LNCaP clone FGC (cell line): ENCODE results near the gene MYADM.
A peak's percentile ranks its signal among the peaks of the same experiment; 100 is the strongest.

Source experiments
- DNase-seq: peaks from one replicate; pipeline ENCODE4 v3.0.0-alpha.2; 2011; ENCODE audit warnings: low read depth
- H3K4me3 ChIP-seq: 2 replicates; pipeline ENCODE4 v1.5.1; 2011; ENCODE audit warnings: mild to moderate bottlenecking, low read depth, low read length, control low read depth
- TF ChIP-seq, protein P1 (sequence below): IDR thresholded peaks from 2 replicates; pipeline ENCODE4 v1.5.1; 2012; ENCODE audit warnings: mild to moderate bottlenecking; ENCODE audit not compliant: control insufficient read depth, insufficient read depth; ENCODE audit errors: extremely low read depth

The MYADM gene, protein sequence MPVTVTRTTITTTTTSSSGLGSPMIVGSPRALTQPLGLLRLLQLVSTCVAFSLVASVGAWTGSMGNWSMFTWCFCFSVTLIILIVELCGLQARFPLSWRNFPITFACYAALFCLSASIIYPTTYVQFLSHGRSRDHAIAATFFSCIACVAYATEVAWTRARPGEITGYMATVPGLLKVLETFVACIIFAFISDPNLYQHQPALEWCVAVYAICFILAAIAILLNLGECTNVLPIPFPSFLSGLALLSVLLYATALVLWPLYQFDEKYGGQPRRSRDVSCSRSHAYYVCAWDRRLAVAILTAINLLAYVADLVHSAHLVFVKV

DNA sequence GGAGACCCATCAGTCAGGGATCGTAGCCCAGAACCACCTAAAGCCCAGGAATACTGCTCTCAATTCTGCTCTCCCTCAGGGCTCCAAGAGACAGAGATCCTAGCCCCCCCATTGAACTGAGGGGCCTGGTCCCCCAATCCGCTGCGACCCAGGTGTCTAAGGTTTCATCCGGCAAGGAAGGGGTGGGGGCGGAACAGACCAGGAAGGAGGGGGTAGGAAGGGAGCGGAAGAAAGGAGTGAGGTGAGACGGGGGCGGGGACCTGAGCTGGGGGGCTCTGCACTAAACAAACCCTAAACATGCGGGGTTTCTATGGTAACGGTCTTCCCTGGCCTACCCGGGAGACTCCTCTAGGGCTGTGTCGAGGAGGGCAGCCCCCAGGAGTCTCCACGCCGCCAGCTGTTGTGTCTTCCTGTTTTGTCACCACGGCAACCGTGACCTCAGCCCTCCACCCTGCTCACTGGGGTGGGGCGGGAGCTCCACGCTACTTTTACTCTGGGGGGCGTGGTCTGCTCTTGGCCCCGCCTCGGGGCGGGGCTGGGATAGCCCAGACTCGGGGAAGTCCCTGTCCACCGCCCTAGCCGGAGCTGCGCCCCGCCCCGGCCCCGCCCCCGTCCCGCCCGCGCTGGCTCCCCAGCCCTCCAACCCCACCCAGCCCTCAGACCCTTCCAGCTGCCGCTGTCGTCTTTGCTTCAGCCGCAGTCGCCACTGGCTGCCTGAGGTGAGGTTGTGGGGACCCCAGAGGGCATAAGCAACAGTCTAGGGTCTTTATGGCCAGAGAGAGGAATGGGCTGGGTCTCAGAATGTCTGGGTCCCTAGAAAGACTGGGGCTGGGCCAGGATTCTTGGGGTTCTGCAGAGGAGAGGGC lies at the start of gene MYADM:
Gene MYADM (plus strand): TSS at position 659 of the 866 bp plus-strand sequence. CDS start 5,647 bp downstream, outside the sequence.
- peak within 1 kb of the TSS; percentile 74 for H3K4me3 ChIP-seq
- TF ChIP-seq, protein P1, sequence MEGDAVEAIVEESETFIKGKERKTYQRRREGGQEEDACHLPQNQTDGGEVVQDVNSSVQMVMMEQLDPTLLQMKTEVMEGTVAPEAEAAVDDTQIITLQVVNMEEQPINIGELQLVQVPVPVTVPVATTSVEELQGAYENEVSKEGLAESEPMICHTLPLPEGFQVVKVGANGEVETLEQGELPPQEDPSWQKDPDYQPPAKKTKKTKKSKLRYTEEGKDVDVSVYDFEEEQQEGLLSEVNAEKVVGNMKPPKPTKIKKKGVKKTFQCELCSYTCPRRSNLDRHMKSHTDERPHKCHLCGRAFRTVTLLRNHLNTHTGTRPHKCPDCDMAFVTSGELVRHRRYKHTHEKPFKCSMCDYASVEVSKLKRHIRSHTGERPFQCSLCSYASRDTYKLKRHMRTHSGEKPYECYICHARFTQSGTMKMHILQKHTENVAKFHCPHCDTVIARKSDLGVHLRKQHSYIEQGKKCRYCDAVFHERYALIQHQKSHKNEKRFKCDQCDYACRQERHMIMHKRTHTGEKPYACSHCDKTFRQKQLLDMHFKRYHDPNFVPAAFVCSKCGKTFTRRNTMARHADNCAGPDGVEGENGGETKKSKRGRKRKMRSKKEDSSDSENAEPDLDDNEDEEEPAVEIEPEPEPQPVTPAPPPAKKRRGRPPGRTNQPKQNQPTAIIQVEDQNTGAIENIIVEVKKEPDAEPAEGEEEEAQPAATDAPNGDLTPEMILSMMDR, result no peak
- peak; percentile 48 for DNase-seq

DNA sequence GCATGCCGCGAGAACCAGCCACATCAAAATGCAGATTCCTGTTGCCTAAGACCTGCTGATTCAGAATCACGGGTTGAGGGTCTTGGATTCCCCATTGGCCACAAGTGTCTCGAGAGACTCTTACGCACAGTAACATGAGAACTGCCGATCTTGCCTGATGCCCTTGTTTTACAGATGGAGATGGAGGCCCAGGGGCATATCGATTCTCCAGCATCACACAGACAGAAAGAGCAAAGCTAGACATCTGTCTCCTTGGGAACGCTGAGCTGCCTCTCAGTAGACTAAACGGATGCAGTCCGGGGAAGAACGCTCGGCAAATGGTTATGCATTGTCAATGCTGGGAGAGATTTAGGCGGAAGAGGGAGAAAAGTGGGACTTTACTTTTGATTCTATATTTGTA lies 48.9 kb upstream of the MYADM start:
- TF ChIP-seq, protein P1, result no peak
- no peak overlapping the region for H3K4me3 ChIP-seq
- no peak for DNase-seq

DNA sequence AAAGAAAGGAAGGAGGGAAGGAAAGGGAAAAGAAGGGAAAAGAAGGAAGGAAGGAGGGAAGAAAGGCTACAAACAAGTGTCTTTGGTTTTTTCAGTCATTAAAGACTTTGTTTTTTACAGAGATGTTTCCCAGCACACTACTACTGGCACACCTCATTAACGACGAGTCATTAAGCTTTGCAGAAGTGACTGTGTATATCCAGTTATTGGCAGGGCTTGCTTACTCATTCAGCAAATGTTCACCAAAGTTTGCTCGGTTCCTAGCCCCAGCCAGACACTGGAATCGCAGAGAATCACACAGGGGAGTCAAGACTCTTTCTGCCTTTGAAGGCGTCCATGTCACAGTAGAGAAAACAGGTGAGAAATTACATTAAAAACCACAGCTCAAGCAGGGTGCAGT lies 47.8 kb upstream of the MYADM start:
- no peak for DNase-seq
- no peak overlapping the region for H3K4me3 ChIP-seq
- TF ChIP-seq, protein P1, result no peak

DNA sequence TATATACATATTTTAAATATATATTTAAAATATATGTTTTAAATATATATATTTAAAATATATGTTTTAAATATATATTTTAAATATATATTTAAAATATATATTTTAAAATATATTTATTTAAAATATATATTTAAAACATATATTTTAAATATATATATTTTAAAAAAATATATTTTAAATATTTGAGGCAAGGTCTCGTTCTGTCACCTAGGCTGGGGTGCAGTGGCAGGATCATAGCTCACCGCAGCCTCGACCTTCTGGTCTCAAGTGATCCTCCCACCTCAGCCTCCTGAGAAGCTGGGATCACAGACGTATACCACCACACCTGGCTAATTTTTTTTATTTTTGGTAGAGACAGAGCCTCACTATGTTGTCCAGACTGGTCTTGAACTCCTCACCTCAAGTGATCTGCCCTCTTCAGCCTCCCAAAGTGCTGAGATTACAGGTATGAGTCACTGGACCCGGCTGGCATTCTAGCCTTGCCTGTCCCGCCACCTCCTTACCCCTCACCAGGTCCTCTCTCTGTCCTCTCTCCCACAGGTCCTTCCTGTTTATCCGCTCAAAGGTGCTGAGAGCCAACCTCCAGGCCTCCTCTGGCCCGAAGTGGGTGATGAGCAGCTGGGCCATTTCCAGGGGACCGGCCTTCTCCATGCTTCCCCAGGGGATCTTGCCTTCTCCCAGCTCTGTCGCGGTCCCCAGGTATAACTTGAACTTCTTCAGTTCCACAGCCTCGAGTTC lies 44.1 kb upstream of the MYADM start:
- H3K4me3 ChIP-seq, result no peak overlapping the region
- TF ChIP-seq, protein P1, result no peak
- no peak for DNase-seq

DNA sequence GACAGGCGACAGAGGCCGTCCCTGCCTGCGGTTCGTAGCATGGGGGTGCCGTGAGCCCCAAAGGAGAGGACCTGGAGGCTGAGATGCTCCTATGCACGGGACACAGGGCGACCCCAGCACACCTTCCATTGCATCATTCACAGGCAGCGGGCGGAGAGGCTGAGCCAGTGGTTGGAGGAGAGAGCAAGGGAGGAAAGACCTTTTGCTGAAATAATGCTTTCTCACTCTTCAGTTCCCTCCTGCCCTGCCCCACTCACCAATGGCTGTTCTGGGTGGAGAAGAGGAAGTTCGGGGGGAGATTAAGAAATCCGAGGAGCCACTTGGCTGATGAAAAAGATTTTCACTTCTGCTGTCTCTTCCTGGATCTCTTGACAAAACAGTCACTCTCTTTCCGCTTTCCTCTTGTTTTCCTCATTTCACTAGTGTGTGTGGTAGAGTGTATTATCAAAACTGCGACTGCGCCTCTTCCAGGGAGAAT lies 43.5 kb upstream of the MYADM start, which contains the start of gene NLRP12:
Gene NLRP12 (minus strand): TSS at position 181 of the 478 bp plus-strand sequence. CDS start 140 bp downstream, at position 41.
- no peak for DNase-seq
- TF ChIP-seq, protein P1, result no peak
- no peak within 1 kb of the TSS for H3K4me3 ChIP-seq

DNA sequence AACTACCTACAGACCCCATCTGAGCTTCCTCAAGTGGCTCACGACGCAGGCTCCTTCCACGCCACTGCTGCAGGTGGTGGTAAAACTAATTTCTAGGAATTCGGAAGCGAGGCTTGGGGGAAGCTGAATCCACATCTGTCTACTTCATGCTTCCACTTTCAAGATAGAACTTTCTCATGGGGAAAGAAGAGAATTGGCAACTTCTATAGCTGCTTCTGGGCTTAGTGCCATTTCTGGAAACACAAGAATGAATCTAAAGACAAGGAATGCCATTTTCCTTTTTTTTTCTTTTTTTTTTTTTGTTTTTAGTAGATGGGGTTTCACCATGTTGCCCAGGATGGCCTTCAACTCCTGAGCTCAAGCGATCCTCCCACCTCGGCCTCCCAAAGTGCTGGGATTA lies 40.8 kb upstream of the MYADM start:
- TF ChIP-seq, protein P1, result no peak
- H3K4me3 ChIP-seq, result no peak overlapping the region
- no peak for DNase-seq
